ENCODE results near the gene SEC14L1.
"Not testable (repeated sequence)": the region's sequence is repeated elsewhere in the genome, so short reads cannot be mapped to it uniquely, and the experiment has no call there.

SEC14L1 gene

GRCh38 chr17:77141846-77142449, 1.2 kb downstream of the SEC14L1 start:
- DNase-seq (ENCODE audit: low read depth), result no peak

GRCh38 chr17:77142689-77143088, 1.9 kb downstream of the SEC14L1 start:
- no peak for DNase-seq (ENCODE audit: low read depth)

- no peak for DNase-seq (ENCODE audit: low read depth)
Measured at GRCh38 chr17:77143306-77143705, 2.5 kb downstream of the SEC14L1 start.

- DNase-seq (ENCODE audit: low read depth), result no peak
Measured at GRCh38 chr17:77144227-77144626, 3.5 kb downstream of the SEC14L1 start.

GRCh38 chr17:77145224-77145611, 4.4 kb downstream of the SEC14L1 start:
- DNase-seq (ENCODE audit: low read depth), result no peak

GRCh38 chr17:77145612-77146245, 5.0 kb downstream of the SEC14L1 start:
- no peak for DNase-seq (ENCODE audit: low read depth)

- no peak for DNase-seq (ENCODE audit: low read depth)
Measured at GRCh38 chr17:77146246-77146632, 5.5 kb downstream of the SEC14L1 start.

- no peak for DNase-seq (ENCODE audit: low read depth)
Measured at GRCh38 chr17:77146882-77147281, 6.1 kb downstream of the SEC14L1 start.

- no peak for DNase-seq (ENCODE audit: low read depth)
Measured at GRCh38 chr17:77147357-77147801, 6.6 kb downstream of the SEC14L1 start.

- no peak for DNase-seq (ENCODE audit: low read depth)
Measured at GRCh38 chr17:77148077-77148939, 7.5 kb downstream of the SEC14L1 start.

- DNase-seq (ENCODE audit: low read depth), result no peak
Measured at GRCh38 chr17:77148940-77149510, 8.3 kb downstream of the SEC14L1 start.

- DNase-seq (ENCODE audit: low read depth), result no peak
Measured at GRCh38 chr17:77150196-77150595, 9.4 kb downstream of the SEC14L1 start.

GRCh38 chr17:77151186-77151585, 10.4 kb downstream of the SEC14L1 start:
- no peak for DNase-seq (ENCODE audit: low read depth)

GRCh38 chr17:77152056-77152455, 11.3 kb downstream of the SEC14L1 start:
- not testable (repeated sequence) for DNase-seq (ENCODE audit: low read depth)

- DNase-seq (ENCODE audit: low read depth), result no peak
Measured at GRCh38 chr17:77153472-77153871, 12.7 kb downstream of the SEC14L1 start.

- DNase-seq (ENCODE audit: low read depth), result no peak
Measured at GRCh38 chr17:77153999-77154586, 13.3 kb downstream of the SEC14L1 start.

- DNase-seq (ENCODE audit: low read depth), result no peak
Measured at GRCh38 chr17:77155125-77155524, 14.4 kb downstream of the SEC14L1 start.

GRCh38 chr17:77157766-77158165, 17.0 kb downstream of the SEC14L1 start:
- DNase-seq (ENCODE audit: low read depth), result not testable (repeated sequence)

GRCh38 chr17:77160091-77160874, 19.5 kb downstream of the SEC14L1 start:
- DNase-seq (ENCODE audit: low read depth), result no peak

GRCh38 chr17:77160875-77161530, 20.2 kb downstream of the SEC14L1 start:
- no peak for DNase-seq (ENCODE audit: low read depth)

GRCh38 chr17:77161953-77162352, 21.2 kb downstream of the SEC14L1 start:
- DNase-seq (ENCODE audit: low read depth), result no peak

Data from activated T-cell treated with anti-CD3 and anti-CD28 coated beads for 48 hours (primary cell).